HUDEP-2 (cell line): Measurements from ENCODE around the gene C5orf58.

Experiments
- DNase-seq, 76 experiments: peaks; one replicate each; lab custom pipeline; 2025; ENCODE audit not compliant: unreplicated experiment in 76 of 76; lab: John Stamatoyannopoulos, UW

Gene C5orf58

GRCh38 chr5:170252720-170253350, 20.1 kb downstream of the C5orf58 start:
- DNase-seq: no peak

DNA sequence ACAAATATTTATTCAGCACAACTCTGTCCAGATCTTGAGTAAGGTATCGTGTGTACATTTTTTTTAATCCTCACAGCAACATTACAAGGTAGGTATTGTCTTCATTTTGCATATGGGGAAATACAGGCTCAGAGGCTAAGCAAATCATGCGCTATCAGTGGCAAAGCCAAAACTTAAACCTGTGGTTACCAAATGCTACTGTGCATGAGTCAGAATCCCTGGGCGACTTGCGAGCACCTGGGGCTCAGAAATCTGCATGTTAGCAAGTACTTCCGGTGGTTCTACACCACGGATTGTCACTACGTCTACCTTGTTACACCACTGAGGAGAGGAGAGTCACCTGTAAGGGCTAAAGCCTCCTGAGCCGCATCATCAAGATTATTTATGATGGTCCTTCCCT, 21.3 kb downstream of the C5orf58 start:
- no peak for DNase-seq

DNA sequence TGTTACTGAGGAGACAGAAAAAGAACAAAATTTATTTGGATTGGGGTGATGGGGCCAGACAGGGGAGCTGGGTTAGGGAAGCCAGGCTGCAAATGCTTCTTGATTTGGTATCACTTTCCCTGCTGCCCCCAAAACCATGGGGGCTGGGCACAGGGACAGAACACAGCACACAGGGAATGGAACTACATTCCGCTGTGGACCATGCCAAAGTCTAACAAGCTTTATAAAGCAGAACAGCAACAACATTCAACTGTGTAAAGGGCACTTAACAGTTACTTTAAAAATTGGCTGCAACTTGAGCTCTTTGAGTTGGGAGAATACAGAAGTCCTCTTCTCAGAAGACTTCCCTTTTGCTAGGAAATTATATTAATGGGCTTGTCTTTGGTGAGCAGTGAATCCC, 23.8 kb downstream of the C5orf58 start:
- DNase-seq: no peak

DNA sequence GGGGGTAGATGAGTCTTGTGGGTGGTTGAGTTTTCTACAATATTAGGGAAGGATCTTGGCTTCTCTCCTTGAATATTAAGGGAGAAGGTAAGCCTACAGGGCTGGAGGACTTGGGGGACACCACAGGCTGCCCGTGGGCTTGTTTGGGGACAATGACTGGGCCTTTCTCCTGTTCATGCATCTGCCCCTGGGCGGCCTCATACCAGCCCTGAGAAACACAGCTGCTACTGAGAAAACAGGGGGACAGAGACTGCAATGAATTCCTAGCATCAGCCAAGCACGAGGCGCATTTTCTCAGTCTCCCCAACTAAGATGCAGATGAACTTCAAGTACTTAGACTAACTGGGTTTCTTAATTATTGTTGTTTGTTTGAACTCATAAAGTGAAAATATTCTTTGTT, 24.6 kb downstream of the C5orf58 start:
- DNase-seq: no peak

DNA sequence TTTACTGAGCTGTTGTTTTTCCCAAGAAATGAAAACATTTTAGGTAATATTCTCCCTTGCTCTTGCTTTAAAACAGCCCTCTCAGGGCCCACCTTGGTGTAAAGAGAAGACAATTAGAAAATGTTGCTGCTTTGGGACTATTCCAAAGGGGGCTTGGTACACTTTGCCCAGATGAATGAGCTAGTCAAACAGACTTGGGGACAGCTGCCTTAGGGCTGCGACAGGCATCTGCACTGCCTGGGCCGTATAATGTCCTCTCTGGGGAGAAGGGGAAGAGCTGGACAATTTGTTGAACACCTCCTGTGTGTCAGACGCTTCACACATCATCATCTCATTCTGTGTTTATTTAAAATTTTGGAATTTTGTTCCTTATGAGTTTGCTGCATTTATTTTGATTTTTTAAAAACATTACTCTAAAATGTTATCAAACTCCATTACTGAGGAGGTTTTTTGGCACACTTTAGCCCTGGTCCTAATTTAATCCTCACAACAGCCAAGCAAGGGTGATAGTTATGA, 28.8 kb downstream of the C5orf58 start:
- no peak for DNase-seq

GRCh38 chr5:170262061-170263045, 29.6 kb downstream of the C5orf58 start:
- DNase-seq: no peak

- no peak for DNase-seq
Observed at GRCh38 chr5:170263906-170264305, 31.1 kb downstream of the C5orf58 start.

DNA sequence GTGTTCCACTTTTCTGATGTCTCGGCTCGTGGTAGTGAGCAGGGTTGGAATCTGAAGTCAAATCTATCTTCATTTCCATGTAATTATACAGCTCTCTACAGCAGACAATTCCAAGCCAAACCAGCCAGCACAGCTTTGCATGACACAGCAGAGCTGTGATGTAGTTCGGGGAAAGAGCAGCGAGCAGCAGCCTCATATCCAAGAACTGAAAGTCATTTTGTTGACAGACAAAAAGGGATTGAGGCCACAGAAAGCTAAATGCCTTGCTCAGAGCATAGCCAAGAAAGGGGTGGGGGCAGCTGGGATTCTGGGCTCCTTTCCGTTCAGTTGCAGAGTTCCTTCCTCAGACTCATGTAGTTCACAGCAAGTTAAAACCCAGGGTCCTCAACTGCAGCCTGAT, 32.7 kb downstream of the C5orf58 start:
- no peak for DNase-seq

GRCh38 chr5:170266570-170267381, 34.0 kb downstream of the C5orf58 start:
- DNase-seq: peak in 1 of 76 experiments; percentile 3

- DNase-seq: peak in 73 of 76 experiments; percentile 16 to 85 (median 68)
Observed at GRCh38 chr5:170267431-170268152, 34.8 kb downstream of the C5orf58 start.

DNA sequence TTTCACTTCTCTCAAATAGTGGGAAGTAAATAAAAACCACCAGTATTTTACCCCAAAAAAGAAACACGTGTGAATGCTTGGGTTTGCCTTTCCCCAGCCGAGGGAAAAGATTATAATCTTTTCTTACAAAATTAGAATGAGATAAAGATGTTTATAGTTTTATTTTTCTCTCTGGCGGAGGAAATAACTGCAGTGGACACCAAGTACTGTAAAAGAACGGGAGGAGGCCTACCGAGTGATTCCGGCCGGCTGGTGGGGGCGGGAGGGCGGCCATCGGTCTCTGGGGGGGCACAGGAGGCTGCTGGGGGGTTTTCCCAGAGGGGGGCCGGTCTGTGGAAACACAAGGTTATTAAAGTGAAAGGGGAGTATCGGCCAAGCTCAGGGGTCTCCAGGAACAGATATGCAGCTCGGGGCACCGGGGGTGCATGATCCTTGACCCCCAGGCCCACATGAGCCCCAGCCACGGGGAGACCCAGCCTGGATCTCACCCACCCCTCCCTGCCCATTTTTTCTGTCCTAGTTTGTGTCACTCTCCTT, 35.4 kb downstream of the C5orf58 start:
- DNase-seq: no peak

DNA sequence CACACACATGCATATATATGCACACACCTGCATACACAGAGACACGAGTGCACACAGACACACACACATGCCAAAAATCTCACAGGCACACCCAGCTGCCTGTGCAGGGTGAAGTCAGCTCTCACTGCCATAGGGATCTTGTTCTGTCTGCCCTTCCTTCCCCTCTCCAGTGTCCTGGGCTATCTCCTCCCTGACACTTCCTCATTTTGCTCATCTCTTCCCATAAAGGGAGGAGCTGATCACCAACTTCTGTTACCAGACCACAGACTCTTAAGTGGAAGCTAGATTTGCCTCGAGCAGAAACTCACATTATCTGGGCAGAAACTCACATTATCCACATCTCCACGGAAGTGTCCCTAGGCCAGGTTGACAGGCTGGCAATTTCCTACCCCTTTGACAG, 36.1 kb downstream of the C5orf58 start:
- DNase-seq: peak in 8 of 76 experiments; percentile 15 to 40 (median 28)

GRCh38 chr5:170269579-170269978, 36.8 kb downstream of the C5orf58 start:
- DNase-seq: no peak

DNA sequence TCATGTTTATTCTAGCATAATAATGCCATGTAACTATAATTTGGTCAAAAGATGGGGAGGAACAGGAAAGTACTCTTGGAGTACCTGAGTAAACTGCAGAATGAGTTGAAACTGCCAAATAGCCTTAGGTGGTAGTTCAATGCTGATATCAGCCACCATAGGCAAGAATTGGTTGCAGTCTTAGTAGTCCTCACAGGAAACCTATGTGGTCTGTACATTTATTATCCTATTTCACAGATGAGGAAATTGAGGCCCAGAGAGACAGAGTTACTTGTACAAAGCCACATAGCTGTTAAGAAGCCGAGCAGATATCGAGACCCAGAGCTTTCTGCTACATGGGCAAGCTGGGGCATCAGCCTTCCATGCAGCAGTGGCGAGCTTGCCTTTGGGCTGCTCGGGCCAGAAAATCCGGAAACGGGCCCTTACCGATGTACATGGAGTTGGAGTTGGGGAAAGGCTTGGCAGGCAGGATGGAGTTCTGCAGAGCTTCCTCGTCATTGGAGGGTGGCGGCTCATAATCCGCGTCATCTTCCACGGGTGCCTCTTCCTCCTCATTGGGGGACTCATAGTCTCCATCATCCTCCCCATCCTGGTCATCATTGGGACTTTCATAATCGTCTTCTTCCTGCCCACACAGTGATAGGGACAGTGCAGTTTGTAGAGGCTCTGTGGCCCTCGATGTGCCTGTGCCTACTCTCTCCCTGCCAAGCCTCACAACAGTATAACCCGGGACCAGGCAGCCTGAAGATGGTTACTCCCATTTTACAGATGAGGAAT, 37.7 kb downstream of the C5orf58 start:
- no peak for DNase-seq

- DNase-seq: peak in 63 of 76 experiments; percentile 4 to 69 (median 39)
Observed at GRCh38 chr5:170273968-170274710, 41.4 kb downstream of the C5orf58 start.

DNA sequence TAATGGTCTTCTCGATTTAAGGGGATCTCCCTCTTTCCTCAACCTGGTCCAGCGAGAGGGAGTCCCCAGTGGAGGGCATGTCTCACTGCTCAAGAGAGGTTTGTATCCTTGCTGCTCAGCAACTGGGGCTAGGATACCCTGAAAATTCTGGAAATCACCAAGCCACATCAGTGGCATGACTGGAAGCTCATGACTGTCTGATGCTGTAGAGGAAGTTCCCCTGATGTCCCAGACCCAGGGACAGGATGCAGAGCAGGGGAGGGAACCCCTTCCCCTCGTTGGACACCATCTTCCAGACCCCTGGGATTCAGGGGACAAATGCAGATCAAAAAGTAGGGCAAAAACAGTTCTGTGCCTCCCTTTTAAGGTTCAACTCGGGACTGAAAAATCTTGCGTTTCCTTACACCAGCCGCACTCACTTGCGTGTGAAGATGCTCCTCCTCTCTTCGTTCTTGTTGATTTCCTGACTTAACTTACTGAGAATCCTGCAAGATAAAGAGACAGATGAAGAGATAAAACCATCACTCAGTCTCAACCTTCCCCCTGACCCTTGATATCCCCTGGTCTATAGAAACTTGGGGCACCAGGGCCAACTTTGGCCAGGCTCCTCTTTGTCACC, 42.7 kb downstream of the C5orf58 start:
- no peak for DNase-seq

GRCh38 chr5:170276140-170276539, 43.4 kb downstream of the C5orf58 start:
- no peak for DNase-seq

- DNase-seq: peak in 6 of 76 experiments; percentile 12 to 29 (median 22)
Observed at GRCh38 chr5:170277867-170278281, 45.1 kb downstream of the C5orf58 start.
